Stomach (tissue), 4 donors: ENCODE results near the gene MLEC.

Experiments
- POLR2A ChIP-seq, 4 donors: fragments of 450-650 bp; IDR thresholded peaks; one replicate each; pipeline ENCODE4 v1.6.1; 2016; ENCODE audit warnings: antibody characterized with exemption in 4 of 4, control low read depth in 2 of 4, mild to moderate bottlenecking in 1 of 4, moderate library complexity in 1 of 4
- TF ChIP-seq, protein P1 (sequence below), 7 experiments: fragments of 450-650 bp in 4 of 7; fragments of 200-600 bp in 3 of 7; sonication (generic) in 3 of 7; IDR thresholded peaks; one replicate each; pipeline ENCODE4 v1.5.1; 2016 to 2019; ENCODE audit warnings: antibody characterized with exemption in 7 of 7, control low read depth in 2 of 7, mild to moderate bottlenecking in 1 of 7

DNA sequence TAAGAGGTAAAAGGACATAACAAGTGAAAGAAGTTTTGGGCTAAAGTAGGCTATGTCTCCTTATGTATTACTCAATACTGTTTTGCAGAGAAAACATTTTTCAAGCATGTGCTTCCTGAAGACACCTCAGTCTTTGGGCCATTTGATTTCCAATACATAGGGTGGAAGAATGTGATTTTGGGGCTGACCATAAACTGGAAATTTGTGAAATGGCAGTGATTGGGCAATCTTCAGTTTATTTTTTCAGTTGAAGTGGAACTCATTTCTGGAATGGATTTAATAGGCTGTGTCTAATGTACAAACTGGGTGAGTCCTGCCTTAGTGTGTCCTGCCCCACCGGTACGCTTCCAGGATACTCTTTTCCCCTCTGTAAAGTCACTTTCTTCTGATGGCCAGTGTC lies 35.8 kb downstream of the MLEC start:
- TF ChIP-seq, protein P1, sequence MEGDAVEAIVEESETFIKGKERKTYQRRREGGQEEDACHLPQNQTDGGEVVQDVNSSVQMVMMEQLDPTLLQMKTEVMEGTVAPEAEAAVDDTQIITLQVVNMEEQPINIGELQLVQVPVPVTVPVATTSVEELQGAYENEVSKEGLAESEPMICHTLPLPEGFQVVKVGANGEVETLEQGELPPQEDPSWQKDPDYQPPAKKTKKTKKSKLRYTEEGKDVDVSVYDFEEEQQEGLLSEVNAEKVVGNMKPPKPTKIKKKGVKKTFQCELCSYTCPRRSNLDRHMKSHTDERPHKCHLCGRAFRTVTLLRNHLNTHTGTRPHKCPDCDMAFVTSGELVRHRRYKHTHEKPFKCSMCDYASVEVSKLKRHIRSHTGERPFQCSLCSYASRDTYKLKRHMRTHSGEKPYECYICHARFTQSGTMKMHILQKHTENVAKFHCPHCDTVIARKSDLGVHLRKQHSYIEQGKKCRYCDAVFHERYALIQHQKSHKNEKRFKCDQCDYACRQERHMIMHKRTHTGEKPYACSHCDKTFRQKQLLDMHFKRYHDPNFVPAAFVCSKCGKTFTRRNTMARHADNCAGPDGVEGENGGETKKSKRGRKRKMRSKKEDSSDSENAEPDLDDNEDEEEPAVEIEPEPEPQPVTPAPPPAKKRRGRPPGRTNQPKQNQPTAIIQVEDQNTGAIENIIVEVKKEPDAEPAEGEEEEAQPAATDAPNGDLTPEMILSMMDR (IDR thresholded peaks at IDR 0.05) = no peak
- TF ChIP-seq POLR2A (IDR thresholded peaks at IDR 0.05) = no peak
